HG03520 (cell line): ENCODE results near the gene RAI1.

ENCODE experiments used
- ATAC-seq: cut with Tn5 transposase; IDR thresholded peaks from one replicate; pipeline ENCODE4 v1.9.1; 2021; ENCODE audit warnings: mild to moderate bottlenecking, moderate library complexity; ENCODE audit not compliant: unreplicated experiment

Gene RAI1

GRCh38 chr17:17745476-17746455 lies 64.5 kb downstream of the RAI1 start:
- ATAC-seq = no peak

- no peak for ATAC-seq
Observed at GRCh38 chr17:17748179-17748578, 66.9 kb downstream of the RAI1 start.

- no peak for ATAC-seq
Observed at GRCh38 chr17:17748604-17749003, 67.3 kb downstream of the RAI1 start.

GRCh38 chr17:17749025-17749772 lies 67.9 kb downstream of the RAI1 start:
- no peak for ATAC-seq

- ATAC-seq = no peak
Observed at GRCh38 chr17:17749921-17750320, 68.7 kb downstream of the RAI1 start.

GRCh38 chr17:17750881-17751280 lies 69.6 kb downstream of the RAI1 start:
- ATAC-seq = no peak

GRCh38 chr17:17751489-17752088 lies 70.3 kb downstream of the RAI1 start:
- ATAC-seq = no peak

GRCh38 chr17:17752089-17752820 lies 71.0 kb downstream of the RAI1 start:
- peak; percentile 76 for ATAC-seq

- ATAC-seq = no peak
Observed at GRCh38 chr17:17752821-17753321, 71.6 kb downstream of the RAI1 start.

- ATAC-seq = no peak
Observed at GRCh38 chr17:17754719-17755686, 73.7 kb downstream of the RAI1 start.

GRCh38 chr17:17755715-17756114 lies 74.5 kb downstream of the RAI1 start:
- ATAC-seq = no peak

- no peak for ATAC-seq
Observed at GRCh38 chr17:17757391-17757791, 76.1 kb downstream of the RAI1 start.

GRCh38 chr17:17757956-17758845 lies 76.9 kb downstream of the RAI1 start:
- ATAC-seq = no peak

GRCh38 chr17:17758941-17759563 lies 77.8 kb downstream of the RAI1 start:
- no peak for ATAC-seq

GRCh38 chr17:17760350-17760749 lies 79.1 kb downstream of the RAI1 start:
- ATAC-seq = no peak

GRCh38 chr17:17760872-17761550 lies 79.8 kb downstream of the RAI1 start:
- no peak for ATAC-seq
